ENCODE data around the gene ARAF. TPM values are rescaled to one million over a fixed set of nuclear protein-coding genes. Genes with fewer than 3 reads are reported as not detected.
"Not testable (repeated sequence)": the region's sequence is repeated elsewhere in the genome, so short reads cannot be mapped to it uniquely, and the experiment has no call there.

The ARAF gene
- total RNA-seq (2014; rRNA removed; shearing (Covaris generic)): 51.6 and 57.0 TPM in 2 replicates
- polyA plus RNA-seq (2014; cell fraction: nucleus; rRNA removed): 67.0 and 69.3 TPM in 2 replicates

DNA sequence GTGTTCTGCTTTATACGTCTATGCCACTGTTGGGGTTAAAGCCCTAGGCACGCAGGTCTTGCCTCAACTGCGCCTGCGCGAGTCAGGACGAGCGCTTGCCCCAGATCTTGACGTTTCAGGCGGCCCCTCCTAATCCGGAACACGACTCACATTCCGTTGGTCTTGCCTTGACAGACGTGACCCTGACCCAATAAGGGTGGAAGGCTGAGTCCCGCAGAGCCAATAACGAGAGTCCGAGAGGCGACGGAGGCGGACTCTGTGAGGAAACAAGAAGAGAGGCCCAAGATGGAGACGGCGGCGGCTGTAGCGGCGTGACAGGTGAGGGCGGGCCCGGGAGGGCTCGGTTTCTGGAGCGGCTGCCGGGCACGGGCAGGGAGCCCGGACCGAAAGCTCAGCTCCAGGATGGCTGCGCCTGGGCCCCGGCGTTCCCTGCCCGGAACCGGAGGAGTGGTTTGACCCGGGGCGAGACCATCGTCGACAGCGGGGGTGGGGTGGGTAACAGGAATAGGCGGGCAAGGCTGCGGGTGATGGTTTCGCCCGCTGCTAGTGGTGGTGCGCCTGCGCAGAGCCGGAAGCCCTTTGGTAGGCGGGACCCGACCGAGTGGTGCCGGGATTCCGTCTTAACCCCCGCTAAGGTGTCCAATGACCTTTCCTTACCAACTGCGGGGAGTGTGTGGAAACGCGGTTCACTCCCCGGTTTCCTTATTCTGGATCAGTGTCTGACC is at the start of gene ARAF:
Gene ARAF, plus strand, starts transcription at position 272 of the 725 bp plus-strand sequence. CDS start 1,763 bp downstream, outside the sequence.
- peak; percentile 100 for DNase-seq (ENCODE audit: extremely low read depth, low read depth)

DNA sequence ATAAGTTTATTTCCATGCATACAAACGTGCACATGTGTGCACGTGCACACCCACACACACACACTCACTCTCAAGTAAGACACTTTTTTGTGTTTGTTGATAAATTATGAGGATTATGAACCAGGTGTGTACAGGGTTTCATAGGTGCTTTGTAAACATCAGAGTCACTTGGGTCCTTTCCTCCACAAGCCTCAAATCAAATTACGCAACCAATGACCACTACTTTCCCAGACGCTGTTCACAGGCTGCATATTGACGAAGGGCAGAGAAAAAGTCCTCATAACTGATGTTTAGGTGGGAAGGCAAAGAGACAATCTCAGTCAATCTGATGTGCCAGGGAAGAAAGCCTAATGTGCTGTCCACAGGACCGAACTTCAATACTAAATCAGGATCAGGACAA is 48.6 kb upstream of the ARAF start:
- DNase-seq (ENCODE audit: extremely low read depth, low read depth): not testable (repeated sequence)

DNA sequence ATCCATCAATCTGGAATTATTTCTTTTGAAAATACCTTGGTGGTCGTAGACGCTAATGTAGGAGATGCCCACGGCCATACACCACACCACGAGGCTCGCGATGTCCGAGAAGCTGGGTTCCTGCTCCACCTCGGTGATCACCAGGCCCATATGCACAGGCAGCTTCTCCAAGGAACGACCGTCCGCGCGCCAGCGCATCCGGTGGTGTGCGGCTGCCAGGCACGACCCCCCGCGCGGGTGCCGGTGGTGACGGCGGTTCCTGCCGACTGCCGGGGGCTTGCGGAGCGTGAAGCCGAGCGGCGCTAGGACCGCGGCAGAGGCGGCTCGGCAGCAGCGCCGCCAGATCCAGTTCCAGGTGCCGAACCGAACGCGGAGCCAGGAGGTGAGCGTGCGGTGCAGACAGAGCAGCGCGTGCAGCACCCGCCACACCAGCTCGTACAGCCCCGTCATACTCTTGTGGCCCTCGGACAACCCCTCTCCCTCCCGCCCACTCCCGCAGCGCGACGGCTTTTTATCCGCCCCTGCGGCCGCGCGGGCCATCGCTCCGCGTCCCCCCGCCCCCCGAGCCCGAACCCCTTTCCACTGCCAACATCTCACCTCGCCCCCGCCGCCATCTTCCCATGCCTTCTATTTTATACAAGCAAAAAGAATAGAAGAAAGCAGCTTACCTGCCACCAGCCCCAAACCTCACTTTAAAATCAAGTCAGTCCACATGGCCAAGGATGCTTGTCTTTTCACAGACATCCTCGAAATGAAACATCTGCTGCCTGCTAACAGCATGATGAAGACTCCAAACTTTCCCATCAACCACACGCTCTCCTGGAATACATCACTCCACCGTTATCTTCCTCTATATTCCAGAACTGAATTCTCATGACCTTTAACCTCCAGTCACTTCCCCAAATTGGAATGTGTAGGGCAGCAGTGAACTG is 47.7 kb upstream of the ARAF start:
- peak; percentile 85 for DNase-seq (ENCODE audit: extremely low read depth, low read depth)

DNA sequence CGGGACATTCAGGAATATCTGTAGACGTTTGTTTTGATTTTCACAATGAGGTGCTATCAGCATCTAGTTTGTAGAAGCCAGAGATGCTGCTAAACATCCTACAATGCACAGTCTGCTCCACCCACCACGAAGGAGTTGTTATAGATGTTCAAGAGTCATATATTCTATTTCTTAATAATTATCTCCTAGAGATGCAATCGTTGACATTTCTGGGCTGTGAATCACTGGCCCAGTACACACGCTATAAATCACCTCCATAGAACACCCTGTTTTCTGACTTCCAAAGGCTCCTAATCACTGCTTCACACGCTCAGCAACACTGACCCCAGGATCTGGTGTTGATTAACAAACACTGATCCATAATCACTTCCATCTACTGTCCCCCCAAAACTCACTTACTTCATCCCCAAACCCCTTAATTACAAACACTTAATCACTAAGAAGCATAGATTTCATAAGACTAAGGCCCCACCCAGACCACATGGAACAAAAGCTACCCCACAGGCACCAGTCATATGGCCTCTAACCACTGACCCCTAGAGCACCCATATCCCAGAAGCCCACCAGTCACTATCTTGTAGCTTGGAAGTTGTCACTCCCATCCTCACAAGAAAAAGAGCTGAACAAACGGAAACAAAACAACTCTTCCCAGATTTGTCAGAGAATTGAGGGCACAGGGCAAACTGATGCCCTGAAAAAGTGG is 46.3 kb upstream of the ARAF start:
- peak; percentile 82 for DNase-seq (ENCODE audit: extremely low read depth, low read depth)

DNA sequence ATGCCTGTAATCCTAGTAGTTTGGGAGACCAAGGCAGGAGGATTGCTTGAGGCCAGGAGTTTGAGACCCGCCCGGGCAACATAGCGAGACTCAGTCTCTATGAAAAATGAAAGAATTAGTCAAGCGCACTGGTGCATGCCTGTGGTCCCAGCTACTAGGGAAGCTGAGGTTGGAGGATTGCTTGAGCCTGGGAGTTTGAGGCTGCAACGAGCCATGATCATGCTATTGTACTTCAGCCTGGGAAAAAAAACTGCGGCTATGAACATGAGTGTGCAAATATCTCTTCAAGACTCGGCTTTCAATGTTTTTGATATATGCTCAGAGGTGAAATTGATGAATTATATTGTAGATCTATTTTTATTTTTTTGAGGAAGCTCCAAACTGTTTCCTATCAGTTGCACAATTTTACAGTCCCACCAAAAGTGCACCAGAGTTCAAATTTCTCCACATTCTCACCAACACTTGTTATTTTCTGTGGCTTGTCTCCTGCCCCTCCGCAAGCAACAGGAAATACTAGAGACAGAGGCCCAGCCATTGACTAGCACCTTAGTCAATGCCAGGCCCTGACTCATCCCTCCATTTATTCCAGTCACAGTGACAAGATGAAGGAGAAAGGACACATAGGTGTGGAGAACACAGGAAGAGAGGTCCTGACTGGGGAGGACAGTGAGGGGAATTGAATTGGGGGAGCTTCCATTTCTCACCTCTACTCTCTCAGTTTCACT is 44.9 kb upstream of the ARAF start:
- peak; percentile 86 for DNase-seq (ENCODE audit: extremely low read depth, low read depth)

DNA sequence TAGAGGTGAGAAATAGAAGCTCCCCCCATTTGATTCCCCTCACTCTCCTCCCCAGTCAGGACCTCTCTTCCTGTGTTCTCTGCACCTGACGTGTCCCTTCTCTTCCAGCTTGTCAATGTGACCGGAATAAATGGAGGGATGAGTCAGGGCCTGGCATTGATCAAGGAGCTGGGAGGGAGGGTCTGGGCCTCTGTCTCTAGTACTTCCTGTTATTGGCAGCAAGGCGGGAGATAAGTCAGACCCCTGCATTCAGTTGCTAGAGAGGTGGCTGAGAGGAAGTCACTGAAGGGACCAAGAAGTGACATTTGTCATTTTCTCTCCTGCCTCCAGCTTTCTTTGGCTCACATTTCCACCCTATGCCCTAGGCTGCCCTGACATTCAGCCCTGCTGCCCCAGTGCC is 42.9 kb upstream of the ARAF start:
- no peak for DNase-seq (ENCODE audit: extremely low read depth, low read depth)

DNA sequence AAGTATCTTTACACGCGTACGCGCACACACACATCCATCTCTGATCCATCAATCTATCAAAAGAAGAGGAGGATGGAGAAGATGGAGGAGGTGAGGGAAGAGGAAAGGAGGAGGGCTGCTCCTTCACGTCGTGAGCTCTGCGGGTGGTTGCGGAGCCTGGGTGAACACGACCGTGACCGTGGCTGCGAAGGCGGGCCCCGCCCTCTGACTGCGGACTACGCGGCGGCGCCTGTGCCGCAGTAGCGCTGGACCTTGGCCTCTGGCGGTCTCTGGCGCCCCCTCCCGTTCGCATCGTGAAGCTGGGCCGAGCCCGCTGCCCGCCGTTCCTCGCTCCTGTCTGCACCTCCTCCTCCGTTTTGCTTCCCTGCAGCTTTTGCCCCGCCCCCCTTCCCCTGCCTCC is 37.7 kb upstream of the ARAF start:
- peak; percentile 78 for DNase-seq (ENCODE audit: extremely low read depth, low read depth)

DNA sequence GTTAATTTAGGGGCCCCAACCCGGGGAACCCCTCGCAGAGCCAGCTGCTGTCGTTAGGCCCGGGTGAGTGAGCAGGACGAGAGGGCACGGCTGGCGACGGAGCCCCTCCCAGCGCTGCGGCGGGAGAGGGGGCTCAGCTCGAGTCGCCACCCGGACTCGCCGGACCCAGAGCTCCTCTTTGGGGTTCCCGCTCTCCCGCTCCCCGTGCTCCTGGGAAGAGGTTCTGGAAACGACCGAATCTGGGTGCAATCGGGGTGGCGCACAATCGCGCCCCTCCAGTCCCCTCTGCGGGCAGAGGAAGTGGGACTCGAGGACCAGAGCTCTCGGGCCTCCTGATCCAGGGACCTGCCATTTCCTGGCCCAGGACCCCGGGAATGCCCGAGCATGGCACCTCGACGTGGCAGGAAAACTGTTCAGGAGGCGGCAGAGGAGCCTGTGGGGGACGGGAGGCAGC is 37.3 kb upstream of the ARAF start:
- no peak for DNase-seq (ENCODE audit: extremely low read depth, low read depth)

DNA sequence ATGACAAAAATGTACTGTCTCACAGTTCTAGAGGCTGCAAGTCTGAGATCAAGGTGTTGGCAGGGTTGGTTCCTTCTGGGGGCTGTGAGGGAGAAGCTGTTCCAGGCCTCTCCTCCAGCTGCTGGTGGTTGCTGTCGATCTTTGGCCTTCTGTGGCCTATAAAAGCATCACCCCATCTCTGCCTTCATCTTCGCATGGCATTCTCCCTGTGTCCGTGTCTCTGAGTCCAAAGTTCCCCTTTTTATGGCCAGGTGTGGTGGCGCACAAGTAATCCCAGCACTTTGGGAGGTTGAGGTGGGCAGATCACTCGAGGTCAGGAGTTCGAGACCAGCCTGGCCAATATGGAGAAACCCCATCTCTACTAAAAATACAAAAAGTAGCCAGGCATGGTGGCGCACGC is 31.5 kb upstream of the ARAF start:
- no peak for DNase-seq (ENCODE audit: extremely low read depth, low read depth)

DNA sequence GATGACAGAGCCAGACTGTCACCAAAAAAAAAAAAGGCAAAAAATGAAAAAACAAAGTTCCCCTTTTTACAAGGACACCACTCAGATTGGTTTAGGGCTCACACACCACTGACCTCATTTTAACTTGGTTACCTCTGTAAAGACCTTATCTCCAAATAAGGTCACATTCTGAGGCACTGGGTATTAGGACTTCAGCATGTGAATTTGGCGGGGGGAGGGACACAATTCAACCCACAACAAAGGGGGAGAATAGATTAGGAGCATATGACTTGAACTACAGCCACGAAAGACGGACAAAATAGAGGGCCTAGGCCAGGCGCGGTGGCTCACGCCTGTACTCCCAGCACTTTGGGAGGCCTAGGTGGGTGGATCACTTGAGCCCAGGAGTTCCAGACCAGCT is 31.0 kb upstream of the ARAF start:
- no peak for DNase-seq (ENCODE audit: extremely low read depth, low read depth)

DNA sequence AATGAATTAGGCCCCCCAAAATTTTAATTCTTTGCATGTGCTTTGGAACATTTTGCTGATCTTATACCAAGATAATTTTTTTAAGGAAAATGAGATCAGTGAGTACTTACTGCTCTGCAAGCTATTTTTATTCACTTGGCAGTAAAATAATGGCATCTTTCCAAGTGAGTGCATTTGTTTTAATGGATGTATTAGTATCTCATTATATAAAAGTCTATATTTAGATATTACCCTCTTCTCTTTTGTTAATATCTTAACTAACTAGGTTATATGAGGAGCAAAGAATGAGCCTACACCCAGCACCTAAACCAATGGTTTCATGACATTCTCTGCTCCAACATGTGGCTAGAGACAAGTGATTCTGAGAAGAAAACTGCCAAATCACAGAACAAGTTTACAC is 21.1 kb upstream of the ARAF start:
- DNase-seq (ENCODE audit: extremely low read depth, low read depth): no peak

DNA sequence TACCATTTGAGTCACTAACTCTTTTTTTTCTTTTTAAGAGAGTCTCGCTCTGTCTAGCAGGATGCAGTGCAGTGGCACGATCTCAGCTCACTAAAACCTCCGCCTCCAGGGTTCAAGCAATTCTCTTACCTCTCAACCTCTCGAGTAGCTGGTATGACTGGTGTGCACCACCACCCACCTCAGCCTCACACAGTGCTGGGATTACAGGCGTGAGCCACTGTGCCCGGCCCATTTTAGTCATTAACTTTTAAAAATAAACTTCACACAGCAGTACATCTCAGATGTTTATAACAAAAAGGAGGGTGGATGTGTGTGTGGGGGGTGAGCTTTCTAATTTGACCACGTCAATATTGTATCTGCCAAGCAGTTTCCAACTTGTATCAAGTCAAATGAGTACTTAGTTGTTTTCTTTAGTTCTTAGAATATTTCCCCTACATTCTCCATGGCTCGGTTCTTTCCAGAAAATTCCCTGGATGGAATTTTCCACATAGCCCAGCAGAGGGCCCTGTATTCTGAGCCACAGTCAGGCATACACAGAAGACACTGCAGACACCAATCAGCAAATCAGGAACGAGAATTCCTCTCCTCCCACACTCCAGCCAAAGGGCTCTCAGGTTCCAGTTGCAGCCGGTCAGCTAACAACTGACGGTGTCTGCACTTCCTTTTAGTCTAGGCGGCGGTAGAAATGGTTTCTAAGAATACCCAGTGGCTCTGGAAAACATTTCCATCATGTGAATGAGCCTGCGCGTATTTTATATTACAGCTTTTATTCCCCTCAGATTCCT is 20.1 kb upstream of the ARAF start:
- DNase-seq (ENCODE audit: extremely low read depth, low read depth): peak; percentile 89

DNA sequence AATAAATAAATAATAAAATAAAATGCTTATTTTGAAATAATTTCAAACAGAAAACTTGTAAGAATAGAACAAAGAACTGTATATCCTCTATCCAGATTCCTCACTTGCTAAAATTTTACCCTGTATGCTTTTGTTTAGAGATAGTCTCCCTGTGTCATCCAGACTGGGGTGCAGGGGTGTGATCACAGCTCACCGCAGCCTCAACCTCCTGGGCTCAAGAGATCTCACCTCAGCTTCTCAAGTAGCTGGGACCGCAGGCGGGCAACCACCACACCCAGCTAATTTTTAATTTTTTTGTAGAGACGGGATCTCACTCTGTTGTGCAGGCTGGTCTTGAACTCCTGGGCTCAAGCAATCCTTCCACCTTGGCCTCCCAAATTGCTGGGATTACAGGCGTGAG is 17.5 kb upstream of the ARAF start:
- DNase-seq (ENCODE audit: extremely low read depth, low read depth): no peak

DNA sequence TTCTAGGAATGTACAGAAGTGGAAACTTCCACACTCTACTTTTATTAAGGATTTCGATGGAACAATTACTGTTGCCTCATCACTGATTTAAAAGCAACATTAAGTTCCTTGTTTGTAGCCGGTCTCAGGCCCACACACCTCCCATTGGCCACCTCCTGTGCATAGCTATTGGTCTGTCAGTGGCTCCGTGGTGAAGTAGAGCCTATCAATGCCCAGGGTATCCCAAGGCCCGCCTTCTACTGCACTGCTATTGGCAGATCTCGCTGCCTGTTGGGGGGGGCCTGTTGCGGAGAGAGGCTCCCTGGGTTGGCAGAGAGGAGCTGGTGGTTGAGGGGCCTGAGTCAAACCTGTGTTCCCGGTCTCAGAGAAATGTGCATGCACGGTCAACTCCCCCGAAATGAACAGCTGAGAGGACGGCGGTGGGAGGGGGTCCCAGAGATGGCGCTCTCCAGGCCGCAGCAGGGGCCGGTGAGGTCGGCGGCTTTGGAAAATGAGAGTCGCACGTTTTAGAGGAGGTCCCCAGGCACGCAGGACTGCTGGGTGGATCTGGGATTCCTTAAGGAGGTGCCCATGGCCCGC is 4.9 kb upstream of the ARAF start:
- peak; percentile 94 for DNase-seq (ENCODE audit: extremely low read depth, low read depth)

DNA sequence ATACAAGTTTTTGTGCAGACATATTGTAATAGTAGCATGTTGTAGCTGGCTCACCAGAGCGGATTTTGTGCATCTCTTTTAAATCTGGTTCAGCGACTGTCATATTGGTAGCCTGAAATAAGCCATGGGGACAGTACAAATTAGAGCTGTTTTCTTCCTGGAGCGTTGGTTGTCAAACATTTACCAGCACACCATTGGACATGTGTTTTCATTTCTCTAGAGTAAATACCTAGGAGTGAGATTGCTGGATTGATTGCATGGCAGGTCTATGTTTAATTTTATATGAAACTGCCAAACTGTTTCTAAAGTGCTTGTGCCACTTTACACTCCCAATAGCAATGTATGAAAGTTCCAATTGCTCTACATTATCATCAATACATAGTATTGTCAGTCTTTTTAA is 2.6 kb upstream of the ARAF start:
- DNase-seq (ENCODE audit: extremely low read depth, low read depth): no peak

DNA sequence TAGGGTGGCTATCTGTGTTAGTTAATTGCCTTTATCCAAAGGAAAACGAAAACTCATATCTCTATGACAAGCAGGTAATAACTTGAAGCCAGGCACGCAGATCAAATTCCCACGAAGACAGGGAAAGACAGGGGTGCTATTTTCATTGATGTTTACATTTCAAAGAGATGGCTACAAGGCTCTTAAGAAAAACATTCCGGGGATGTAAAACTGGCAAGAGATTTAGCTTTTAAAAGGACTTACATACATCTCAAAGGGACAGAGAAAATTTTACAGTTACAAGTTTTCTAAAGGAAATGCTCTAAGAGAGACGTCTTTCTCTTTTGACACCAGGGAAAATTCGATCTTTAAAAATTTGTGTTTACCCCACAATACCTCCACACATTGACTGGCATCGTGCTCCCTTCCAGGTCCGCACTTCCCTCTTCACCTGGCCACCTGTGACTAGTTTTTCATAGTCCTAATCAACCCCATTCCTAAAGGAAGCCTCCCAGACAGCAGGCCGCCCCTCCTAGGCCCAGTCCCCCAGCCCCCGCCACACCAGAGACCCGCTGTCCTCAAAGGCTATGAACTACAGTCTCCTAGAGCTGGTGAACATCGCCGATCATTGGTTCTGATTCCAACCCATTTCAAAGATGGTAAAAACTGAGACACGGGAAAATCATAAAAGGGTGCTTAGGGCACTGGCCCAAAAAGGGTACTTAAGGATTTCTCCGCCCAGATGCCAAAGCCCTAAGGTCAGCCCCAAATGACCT is 649 bp upstream of the ARAF start:
- no peak for DNase-seq (ENCODE audit: extremely low read depth, low read depth)

DNA sequence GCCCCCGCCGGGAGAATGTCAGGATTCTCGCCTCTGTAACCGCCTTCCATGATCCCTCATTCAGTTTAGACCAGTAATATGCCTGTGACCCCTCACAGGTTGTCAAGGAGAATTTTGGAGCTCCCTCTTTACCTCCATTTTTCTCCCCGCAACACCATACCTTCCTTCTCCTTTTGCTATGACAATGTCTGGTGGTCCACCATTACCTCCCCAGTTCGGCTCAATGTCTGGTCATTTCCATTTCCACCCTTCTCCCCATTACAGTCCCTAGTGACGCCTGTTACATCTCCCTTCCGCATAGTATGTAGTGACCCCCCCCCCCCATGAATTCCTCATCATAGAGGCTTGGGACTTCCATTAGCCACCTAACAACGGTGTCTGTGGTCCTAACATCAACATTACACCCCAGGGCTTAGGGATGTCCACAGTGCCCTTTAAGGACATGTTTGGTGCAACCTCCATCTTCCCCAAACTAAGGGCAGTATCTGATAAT is 700 bp downstream of the ARAF start:
- no peak for DNase-seq (ENCODE audit: extremely low read depth, low read depth)

DNA sequence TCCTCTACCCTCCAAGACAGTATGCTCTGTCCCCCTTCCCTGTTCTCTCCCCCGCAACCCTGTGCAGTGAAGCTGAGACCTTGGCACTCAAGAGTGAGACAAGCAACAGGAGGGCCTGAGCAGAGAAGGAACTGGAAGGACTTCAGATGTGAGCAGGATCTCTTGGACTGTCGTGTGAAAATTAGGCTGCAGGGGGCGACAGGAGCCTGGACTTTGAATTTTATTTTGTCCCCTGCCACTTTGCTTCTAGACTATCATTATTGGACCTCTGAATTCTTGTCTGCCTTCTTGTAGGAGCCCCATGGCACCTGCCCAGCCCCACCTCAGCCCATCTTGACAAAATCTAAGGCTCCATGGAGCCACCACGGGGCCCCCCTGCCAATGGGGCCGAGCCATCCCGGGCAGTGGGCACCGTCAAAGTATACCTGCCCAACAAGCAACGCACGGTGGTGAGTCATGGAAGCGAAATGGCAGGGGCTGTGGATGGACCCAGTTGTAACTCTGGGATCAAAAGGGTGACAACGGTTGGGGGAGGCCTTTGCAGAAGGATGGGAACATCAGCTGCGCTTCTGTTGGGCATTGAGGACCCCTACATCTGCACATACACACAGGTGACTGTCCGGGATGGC is 1.7 kb downstream of the ARAF start:
- DNase-seq (ENCODE audit: extremely low read depth, low read depth): no peak

Measured in NCI-H460 (cell line).